Occipital lobe (tissue), 2 donors: Measurements from ENCODE around the gene CPA1. TPM values are rescaled to one million over a fixed set of nuclear protein-coding genes. Genes with fewer than 3 reads are reported as not detected.

ENCODE experiments used
- DNase-seq: peaks from one replicate; lab custom pipeline; 2025; lab: John Stamatoyannopoulos, UW
- total RNA-seq: library from RNA; depleted of rRNA; stranded (reverse); fragments of >200 nt; gene quantifications from one replicate; pipeline ENCODE4 v1.2.3, GENCODE V29; 2014

Gene CPA1
- not detected for total RNA-seq

DNA sequence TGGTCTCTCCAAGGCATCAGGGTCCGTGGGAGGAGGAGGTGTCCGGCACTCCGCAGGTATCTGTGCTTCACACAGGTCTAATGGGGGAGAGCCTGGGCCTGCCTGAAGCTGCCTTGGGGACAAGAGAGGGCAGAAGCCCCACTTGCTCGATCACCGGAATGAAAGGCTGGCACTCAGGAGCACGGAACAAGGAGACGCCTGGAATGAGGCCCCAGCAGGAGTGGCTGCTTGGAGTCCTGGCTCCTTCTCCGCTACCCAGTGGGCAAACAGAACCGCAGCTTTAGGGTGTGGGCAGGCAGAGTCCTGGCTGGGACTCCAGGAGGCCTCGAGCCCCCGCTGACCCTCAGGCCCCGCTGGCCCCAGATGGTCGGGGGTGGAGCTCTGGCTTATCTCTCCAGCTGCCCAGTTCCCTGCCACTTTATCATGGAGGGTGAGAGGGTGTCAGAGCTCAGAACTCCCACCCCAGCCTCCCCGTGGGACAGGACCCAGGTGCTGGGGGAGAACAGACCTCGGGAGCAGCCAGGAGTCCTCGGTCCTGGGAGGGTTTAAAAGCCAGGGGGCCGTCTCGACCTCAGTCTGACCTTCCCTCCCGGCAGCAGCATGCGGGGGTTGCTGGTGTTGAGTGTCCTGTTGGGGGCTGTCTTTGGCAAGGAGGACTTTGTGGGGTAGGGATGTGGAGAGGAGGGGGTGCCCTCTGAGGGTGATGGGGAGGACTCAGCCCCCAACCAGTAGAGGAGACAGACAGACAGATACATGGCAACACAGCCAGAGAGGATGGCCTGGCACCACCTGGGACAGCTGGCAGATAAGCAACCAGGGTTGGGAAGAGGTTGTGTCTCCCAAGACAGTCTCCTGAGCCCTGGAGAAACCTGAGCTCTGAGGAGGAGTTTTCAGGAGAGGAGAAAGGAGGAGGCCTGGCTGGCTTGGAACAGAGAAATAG is at the start of gene CPA1:
TSS of gene CPA1 (plus strand) at position 574 of the 940 bp plus-strand sequence. CDS start at position 601, 27 bp downstream.
- no peak for DNase-seq

DNA sequence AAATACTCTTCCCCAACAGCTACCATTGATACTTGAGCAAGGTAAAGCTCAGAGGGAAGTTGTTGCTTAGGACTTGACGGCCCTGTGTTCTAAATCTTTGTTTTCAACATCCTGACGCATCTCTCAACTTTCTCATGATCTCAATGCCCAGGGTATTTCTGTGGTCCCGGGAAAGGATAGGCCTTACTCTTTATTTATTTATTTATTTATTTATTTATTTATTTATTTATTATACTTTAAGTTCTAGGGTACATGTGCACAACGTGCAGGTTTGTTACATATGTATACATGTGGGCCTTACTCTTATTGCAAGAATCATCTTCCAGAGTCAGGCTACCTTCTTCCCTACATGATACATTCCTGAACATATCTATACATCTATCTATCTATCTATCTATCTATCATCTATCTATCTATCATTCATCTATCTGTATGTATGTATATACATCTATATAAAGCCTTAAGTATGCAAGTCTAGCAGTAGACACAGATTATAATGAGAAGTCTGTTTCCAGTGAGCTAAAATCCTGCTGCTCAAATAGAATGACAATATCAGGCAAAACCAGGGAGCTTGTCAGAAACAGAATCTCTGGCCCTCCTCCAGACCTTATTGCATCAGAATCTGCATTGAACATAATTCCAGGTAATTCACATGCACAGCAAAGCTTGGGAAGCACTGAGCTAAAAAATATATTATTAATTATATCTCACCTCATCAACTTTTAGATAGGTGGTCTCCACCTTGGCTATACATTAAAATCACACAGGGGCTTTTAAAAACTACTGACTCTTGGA is 47.8 kb upstream of the CPA1 start:
- no peak for DNase-seq

DNA sequence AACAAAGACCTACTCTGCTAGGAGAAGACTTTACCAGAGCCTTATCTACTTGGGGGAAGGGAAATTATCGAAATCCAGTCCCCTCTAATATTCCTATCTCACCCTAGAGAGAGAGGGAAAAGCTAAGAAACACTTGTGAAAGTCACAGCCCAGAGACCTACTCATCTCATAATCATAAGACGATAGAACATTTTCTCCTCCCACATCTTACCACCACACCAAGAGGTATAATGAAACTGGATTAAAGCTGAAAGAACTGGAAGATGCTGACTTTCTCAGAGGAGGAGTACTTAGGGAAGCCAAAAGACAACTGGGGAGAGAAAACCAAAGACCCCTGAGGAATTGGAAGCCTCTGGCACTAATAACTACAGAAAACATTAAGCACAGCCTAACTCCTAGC is 46.5 kb upstream of the CPA1 start:
- no peak for DNase-seq

DNA sequence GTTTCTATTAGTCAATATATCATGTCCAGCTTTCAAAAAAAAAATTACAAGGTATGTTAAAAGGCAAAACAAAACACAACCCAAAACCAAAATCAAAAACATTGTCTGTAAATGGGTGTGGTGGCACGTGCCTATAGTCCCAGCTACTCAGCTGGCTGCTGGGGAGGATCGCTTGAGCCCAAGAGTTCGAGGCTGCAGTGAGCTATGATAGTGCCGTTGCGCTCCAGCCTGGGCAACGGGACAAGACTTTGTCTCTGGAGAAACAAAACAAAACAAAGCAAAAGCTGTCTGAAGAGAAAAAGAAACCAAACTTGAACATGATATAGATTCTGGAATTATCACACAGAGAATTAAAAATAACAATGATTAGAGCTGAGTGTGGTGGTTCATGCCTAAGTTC is 46.0 kb upstream of the CPA1 start:
- no peak for DNase-seq

DNA sequence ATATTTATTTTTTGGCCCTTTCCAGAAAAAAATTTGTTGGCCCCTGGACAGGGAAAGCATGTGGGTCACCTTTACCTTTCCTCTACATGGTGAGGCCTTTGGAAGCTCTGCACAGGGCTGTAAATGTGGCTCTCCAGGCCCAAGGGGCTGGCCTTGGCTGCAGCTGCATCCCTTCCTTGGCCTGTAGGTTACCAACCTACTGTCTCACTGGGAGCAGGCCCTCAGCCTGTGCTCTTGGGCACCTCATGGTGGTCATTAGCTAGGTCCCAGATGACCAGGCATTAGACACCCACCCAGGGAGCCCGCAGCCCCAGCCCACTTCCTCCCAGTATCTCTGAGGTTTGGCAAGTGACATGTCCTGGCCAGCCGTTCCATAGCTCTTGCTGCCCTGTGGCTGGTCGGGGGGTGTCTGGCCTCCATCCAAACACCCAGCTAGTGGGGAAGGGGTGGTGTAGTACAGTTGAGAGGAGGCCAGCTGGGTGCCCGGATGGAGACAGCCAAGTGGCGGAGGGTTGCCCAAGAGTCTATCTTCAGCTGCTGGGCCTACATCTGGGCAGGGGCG is 42.8 kb upstream of the CPA1 start:
- DNase-seq, result no peak

DNA sequence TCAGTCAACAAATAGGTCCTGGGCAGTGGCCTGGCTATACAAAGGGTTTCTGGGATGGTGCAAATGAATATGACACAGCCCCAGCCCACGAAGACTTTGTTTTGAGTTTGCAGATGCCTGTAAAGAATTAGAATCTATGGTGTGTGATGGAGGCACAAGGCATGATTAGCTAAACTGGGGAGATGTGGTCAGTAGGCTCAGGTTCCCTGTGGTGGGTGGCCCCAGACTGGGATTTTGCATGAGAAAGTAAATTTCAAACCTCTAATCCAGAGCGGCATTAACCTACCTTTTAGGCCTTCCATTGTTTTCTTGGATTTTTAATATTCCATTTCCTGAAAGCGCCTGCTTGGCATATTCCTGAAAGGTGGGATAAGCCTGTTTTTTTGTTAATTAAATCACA is 42.1 kb upstream of the CPA1 start:
- DNase-seq, result no peak

DNA sequence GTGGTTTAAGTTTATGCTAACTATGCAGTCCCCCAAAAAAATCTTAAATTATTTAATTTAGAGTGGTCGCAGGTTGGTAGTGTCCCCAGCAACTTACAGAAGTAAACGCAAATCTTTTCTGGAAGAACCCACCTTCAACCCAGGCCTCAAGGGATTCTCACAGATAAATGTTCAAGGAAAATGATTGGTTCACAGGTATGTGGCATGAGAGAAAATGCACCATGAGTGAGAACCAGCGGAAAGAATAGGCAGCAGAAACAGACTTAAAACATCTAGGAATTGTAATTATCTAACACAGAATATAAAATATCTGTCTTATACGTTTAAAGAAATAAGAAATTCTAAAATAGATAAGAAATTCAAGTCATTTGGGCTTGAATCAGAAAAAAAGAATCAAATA is 38.4 kb upstream of the CPA1 start:
- no peak for DNase-seq

DNA sequence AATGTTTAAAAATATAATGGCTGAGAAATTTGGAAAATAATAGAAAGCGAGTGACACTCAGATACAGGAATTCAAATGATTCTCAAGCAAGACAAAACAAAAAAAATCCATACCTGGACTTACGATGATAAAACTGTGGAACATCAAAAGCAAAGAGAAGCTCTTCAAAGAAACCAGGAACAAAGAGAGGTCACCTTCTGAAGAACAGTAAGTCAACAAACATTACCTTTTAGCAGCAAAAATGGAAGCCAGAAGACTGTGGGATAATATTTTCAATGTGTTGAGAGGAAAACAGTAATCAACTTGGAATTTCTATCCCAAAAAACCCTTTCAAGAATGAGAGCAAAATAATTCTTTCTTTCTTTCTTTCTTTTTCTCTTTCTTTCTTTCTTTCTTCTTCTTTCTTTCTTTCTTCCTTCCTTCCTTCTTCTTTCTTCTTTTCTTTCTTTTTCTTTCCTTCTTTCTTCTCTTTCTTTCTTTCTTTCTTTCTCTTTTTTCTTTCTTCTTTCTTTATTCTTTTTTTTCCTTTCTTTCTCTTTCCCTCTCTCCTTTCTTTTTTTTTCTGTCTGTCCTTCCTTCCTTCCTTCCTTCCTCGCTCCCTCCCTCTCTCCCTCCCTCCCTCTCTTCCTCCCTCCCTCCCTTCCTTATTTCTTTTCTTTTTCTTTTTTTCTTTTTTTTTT is 37.5 kb upstream of the CPA1 start:
- DNase-seq, result no peak

DNA sequence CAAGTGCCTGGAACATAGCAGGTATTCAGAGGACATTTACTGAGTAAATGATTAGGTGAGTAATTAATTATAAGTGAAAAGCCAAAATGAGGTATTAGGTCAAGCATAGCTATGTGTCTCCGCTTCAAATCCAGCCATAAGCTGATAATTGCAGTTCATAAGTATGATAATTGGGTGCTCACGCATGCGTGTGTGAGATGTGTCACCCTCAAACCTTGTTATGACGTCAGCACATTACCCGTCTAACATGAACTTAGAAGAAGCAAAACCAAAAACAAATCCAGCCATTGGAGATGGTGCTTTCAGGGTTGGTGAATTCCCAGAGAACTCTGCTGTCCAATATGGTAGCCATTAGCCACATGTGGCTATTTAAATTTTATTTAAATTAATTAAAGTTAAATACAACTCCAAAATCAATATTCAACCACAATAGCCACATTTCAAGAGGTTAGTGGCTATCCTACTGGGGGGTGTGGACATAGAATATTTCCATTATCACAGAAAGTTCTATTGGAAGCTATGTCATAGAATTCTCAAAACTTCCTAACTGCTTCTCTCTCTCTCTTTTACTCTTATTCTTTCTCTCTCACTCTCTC is 35.9 kb upstream of the CPA1 start, which contains the start of gene CPA5:
TSS of gene CPA5 (plus strand) at position 546 of the 596 bp plus-strand sequence. CDS start 1,670 bp downstream, outside the sequence.
- DNase-seq, result no peak

DNA sequence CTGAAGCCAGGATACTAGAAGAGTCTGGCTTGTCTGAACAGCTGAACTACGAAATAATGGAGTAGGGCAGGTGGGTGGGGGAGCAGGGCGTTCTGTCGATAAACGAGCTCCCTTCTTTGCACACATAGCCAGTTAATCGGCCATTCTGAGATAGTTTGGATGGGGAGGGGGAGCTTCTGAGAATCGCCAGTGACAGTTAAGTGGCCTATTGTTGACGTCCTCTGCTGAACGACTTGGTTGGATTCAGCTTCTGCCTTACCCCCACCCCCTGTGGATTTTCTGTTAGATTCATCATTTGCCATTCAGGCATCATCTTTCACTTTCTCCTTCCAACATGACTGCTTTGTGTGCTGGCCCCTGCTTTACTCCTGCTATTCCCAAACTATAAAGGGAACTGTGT is 35.2 kb upstream of the CPA1 start:
- no peak for DNase-seq

DNA sequence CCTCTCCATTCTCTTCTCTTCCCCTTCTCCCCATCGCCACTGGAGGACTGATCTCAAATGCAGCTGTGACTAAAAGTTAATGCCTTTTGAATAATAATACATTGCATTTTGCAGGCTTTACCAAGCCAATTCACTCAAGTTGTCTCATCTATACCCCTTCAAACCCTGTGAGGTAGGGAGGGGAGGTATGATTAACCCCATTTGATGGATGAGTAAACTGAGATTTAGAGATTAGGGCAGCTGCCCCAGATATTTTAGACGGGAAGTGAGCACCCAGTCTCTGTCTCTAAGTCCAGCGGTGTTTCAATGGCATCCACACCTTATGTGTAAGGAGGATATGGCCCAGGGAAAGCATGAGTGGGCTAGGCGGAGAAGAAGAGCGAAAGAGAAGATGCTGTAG is 34.6 kb upstream of the CPA1 start:
- DNase-seq, result no peak

DNA sequence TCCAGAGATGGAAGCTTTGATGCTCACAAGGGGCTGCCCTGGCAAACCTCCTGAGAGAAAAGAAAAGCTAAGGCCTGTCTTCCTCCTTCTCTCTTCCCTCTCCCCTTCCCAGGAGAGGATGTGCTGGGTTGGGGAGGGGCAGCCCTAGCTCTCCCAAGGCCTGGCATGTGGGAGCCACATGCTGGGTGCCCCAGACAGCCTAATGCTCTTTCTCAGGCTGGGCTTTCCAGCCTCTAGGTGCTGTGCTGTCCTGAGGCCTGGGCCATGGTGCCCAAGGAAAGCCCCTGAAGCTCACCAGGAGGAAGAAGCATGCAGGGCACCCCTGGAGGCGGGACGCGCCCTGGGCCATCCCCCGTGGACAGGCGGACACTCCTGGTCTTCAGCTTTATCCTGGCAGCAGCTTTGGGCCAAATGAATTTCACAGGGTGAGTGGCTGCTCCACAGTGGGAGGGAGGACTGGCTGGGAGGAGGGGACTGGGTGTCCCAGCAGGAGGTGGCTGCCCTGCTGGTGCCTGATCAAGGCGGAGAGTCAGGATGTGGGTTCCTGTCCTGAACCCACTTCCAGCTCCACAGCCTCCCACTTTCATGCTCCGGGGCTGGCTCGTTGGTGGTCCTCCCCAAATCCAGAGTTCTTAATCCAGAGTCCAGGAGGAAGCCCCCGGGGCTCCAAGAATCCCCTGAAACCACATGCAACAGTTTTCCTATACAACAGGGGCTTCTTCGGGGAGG is 34.0 kb upstream of the CPA1 start:
- no peak for DNase-seq

DNA sequence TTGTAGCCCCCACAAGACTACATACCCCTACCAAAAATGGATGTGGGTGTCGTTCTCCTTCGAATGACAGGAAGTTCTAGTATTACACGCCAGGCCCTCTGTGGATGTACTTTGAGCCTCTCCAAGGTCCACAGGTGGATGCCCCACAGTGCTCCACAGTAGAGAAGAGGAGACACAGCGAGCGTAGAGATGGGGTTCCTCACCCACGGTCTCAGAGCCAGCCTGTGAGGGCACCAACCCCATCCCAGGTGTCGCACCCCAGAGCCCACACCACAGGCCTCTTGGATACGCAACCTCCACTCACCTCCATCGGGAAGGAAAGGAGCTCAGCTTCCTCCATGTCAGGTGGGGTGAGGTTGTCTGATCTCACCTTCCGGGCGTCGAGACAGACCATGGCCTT is 33.4 kb upstream of the CPA1 start:
- no peak for DNase-seq

DNA sequence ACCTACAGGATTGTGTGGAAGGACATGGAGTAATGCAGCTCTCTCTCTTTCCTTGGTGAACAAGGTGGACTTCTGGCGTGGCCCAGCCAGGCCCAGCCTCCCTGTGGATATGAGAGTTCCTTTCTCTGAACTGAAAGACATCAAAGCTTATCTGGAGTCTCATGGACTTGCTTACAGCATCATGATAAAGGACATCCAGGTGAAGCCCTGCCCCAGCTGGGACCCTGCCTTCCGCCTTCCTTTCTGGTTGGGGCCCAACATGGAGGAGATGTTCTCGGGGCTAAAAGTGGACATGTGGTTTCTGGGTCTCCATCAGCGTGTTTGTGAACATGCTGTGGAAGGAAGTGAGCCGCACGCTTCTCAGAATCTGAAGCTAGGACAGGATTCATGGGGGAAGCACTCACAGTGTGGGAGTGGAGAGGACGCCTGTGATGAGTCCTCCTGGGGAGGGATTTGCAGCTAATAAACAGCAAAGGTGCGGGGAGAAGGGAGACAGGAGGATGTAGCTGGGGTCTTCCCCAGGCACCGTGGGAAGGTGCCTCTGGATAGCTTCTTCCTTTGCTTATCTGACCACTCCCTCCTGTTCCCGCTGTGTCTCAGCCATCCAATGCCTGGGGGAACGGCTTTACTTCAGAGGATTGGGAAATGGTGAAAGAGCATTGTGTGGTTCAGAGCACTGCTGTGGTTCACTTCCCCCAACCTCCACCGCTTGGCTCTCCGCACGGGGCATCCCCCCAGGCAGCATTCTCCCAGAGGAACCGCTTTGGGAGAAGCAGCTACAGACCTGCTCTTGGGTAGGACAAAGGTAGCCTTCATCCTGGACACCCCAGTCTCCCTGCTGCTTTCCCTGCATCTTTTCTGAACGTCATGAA is 30.1 kb upstream of the CPA1 start:
- DNase-seq, result no peak

DNA sequence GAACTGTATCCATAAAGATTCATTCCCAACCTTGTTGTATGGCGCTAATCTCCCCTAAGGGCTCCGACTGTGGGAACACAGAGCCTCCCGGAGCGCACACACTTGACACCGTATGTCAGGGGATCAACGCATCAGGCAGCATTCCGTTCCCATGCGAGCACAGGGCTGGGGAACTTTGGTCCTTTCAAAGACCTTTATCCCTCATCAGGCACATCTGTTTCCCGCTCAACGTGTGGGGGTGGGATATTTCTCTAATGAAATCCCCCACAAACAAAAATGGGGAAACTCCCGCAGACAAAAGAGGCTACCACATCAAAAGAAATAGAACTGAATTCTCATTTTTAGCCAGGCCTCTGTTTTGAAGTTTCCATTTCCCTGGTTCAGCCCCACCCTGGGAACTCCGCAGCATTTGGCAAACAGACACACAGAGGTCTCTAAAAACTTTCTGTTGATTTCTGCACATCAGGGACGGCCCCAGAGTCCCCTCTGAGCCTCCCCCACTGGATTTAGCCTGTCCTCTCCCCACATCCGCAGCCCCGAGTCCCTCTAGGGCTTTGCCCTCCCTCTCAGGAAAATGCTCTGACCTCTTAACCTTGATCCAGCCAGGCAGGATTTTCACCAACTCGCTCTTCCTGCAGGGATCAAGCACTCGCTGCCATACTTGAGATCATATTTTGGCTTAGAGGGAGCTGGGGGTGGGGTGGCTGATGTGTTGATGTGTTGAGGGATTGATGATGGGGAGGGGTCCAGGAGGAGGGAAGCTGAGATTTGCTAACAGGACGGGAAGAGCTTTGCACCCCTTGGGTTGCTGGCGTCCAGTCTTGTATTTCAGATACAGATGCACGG is 29.1 kb upstream of the CPA1 start:
- DNase-seq, result no peak

DNA sequence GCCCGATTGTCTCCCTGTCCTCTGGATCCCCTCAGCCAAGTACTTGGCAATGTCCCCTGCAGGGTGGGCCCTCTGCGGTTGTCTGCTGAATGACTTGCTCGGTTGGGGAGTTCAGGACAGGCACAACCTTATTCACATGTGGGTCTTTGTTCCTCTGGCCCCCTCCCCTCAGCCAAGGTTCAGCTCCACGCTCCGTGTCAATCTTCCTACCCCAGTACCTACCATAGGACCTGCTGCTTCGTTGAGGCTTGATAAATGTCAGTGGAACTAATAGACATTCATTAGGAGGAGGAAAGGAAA is 28.6 kb upstream of the CPA1 start:
- DNase-seq, result no peak

DNA sequence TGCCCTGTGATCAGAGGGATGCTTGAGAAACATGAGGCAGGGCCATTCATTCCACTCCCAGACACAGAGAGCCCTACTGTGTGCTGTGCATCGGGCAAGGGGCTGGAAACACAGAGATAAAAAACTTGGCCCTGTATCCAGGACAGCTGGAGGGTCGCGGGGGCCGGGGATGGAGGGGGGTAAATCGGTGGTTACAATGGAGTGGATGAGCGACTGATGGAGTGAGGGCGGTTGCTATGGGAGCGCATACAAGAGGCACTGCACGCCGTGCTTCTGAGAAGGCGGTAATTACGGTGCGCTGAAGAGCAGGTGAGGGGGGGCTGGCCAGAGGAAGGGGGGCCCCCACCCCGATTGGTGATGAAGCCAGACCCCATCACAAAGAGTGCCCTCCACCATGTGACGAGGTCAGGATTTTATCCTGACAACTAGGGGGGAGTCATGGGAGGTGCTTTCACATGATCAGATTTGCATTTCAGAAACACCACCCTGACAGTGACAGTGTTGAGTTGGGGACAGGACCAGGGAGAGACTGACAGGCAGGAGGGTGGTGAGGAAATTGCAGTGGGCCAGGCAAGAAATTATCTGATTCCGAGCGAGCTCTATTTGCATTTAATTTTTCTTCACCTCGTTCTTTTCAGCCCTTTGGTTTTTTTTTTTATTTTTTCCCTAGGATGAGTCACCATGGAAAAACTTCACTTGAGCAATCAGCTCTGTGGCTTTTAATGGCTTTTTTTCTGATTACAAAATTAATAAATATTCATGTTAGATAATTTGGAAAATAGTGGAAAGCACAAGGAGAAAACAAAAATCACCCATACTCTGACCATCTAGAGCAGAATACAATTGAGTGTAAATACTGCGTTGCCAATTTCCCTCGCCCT is 27.9 kb upstream of the CPA1 start:
- DNase-seq, result no peak

DNA sequence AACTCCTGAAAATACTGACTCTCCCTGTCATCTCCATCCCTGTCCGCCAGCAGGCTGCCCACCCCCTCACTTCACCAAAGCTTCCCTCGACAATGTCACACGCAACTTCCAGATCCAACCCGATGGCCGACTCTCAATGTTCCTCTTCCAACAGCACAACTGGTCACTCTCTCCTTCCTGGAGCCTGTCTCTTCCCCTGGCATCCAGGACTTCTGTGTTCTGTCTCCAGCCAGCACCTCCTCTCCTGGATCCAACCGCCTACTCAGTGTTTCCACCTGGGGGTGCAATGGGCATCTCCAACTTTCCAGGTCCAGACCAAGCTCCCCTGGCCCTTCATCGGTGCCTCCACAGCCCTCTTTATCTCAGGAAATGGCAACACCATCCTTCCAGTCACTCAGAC is 27.1 kb upstream of the CPA1 start:
- no peak for DNase-seq
